ENCODE measurements around the gene CYP4V2.
A peak's percentile ranks its signal among the peaks of the same experiment; 100 is the strongest.

Gene CYP4V2

DNA sequence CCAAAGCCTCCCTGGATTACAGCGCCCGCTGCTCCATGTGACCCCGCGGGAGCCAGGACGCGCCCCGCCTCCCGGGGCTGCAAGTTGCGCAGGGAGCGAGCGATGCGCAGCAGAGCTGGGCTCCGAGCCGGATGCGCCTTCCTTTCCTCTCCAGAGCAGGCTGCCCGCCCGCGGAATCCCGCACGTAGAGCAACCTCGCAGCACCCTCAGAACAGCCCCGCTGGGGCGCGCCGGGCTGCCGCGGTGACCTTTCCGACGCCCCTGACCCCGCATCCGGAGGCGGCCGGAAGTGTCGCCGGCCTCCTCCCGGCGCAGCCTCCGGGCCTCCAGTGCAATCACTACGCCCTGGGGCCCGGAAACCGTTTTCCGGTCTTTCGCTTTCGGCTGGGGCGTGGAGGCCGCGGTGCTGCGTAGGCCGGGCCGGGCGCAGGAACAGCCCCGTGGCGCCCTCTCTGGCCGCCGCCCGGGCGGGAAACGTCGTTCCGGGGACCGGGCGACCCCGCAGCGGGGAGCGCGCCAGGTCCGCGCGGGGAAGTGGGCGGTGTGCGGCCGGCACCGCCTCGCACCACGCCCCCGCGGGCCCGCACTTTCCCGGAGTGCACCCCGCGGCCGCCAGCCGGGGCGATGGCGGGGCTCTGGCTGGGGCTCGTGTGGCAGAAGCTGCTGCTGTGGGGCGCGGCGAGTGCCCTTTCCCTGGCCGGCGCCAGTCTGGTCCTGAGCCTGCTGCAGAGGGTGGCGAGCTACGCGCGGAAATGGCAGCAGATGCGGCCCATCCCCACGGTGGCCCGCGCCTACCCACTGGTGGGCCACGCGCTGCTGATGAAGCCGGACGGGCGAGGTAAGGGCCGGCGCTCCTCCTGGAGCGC lies at the start of gene CYP4V2:
Gene CYP4V2 (plus strand): TSS at position 368 of the 866 bp plus-strand sequence. CDS start 257 bp downstream, at position 625.
- DNase-seq, result peak; percentile 86

DNA sequence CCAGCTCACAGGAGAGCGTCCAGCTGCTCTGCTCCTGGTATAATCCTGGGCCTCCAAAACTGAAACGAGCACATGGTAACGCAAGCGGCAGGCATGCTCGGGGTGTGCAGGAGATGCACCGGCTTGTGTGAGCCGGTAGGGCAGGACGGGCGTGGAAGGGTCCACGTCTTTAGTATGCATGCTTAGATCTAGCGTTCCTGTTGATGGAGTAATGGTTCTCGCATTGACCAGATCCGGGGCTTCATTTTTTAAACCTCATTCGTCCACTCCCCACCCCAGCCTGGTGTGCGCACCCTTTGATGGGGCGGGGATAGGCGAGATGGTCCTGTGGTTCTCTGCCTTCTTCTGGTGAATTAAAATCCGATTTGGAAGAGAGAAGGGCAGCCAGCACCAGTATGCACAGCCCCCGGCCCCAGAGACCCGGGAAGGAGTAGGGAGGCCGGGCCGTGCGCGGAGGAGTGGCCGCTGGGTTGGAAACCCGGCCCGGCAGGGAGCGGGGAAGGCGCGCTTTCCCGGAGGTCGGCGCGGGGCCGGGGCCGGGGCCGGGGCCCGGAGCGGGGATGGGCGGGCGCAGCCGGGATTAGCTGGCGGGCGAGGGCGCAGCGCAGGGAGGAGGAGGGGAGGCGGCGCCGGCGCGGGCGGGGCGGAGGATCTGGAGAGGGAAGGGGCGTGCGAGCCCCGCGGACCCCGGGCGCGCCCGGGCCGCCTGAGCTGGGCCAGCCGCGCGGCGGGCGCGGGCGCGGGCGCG lies 47.0 kb upstream of the CYP4V2 start:
- no peak for DNase-seq

DNA sequence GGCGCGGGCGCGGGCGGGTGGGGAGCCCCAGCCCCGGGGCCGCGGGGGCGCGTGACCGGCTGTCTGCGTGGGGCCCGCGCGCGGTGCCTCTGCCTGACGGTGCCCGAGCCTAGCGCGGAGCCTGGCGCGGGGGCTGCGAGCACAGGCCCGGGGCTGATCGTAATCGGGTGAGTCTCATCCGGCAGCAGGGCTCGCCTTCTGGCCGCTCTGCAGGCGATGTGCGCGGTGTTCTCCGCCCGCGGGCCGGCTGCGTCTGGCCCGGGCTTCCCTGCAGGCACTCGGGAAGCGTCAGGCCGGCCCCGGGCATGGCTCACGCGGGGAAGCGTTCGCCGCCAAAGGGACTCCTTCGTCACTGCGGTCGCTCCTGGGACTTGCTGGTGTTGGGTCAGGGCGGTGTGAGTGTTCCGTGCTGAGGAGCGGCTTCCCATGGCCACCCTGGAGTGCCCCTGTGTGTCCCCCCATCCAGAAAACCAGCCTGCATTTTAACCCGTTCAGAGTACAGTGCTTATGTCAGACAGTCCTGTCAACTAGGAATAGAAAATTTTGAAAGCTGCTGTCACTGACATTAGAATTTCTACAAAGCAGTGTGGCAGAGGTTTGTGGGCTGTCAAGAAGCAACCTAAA lies 46.3 kb upstream of the CYP4V2 start:
- no peak for DNase-seq

DNA sequence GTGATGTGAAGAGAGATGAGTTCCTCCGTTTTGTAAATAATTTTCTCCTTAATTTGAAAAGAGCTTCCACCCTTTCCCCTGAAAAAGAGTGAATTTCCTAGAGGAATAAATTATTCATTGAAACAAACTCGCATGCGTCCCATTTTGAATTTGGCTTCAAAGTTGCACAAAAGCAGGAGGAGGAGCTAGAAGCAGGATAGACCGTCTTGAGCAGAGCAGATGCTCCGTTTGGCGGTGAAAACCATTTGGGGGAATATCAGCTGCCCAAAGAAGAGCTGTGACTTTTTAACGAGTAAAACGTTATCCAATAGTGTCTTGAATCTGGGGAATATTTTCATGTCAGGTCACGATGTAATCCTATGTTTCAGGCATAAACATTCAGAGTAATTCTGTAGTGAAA lies 44.9 kb upstream of the CYP4V2 start:
- no peak for DNase-seq

DNA sequence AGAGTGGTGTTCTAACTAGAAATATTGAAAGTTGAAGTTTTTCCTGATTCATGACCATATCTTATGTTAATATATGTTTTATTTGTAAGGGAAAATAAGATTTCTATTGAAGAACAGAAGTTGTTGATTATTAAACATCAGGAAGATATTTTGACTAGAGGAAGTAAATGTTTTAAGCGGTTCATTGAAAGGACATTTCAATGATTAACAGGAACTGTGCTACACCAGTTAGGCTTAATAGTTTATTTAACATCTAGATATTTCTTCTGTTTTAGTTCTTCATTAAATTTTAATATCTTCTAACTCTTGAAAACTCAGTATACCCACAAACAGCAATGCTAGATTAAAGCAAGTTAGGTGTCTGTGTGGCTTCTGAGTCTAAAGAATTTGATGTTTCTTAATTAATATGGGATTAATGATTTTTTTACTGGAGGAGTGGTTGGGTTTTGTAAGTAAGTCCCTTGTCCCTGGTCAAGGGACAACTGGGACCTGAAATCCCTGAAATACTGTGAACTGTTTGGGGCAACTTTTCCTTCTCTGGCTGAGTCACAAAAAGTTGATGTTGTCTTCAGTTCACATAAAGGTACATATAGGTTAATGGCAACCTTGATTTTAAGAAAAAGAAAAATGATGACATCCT lies 42.9 kb upstream of the CYP4V2 start:
- no peak for DNase-seq

DNA sequence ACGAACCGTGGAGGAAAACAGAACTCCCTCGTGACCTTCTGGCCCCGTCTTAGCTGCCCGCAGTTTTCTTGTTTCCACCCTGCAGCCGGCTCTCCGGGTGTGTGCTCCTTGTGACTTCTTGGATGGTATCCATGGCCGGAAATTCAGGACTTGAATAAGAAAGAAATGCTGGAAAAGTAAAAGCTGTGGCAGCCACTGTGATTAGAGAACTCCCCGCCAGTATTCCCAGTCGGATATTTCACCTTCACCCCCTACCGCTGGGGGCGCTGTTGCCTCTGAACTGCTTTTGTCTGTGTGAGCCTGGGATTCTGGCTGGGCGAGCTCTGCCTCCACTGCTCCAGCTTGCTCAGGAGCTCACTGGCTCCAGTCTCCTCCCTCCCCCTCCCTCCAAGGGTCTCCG lies 41.5 kb upstream of the CYP4V2 start:
- DNase-seq, result no peak

DNA sequence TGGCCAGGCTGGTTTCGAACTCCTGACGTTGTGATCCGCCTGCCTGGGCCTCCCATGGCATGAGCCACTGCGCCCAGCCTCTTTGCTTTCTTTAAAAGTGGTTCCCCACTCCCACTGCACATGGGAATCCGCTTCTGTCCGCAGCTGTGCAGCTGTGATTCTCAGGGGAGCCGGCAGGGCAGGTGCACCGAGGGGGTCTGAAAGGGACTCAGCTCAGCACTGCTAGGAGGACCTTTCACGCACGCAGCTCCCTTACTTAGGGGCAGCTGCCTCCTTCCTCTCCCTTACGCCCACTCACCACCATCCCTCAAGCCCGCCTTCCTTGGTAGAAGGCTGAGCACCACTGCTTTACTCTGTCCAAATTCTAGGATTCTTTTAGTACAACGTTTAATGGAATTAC lies 40.4 kb upstream of the CYP4V2 start:
- no peak for DNase-seq

DNA sequence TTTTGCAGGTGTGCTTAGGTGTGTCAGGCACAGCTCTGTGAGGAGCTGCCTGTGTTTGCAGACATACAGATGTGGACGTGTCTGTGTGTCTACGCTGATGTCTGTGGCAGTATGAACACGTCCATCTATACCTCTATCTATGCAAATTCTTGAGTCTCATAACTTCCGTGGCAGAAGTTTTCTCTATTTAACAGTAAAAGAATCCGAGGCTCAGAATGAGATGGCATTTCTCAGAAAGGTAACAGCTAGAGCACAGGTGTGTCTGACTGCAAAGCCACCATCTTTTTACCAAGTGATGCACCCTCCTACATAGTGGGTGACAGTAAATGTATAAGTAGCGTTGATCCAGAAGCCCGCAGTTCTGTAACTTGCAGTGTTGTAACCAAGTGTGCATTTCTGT lies 39.9 kb upstream of the CYP4V2 start:
- DNase-seq, result no peak

DNA sequence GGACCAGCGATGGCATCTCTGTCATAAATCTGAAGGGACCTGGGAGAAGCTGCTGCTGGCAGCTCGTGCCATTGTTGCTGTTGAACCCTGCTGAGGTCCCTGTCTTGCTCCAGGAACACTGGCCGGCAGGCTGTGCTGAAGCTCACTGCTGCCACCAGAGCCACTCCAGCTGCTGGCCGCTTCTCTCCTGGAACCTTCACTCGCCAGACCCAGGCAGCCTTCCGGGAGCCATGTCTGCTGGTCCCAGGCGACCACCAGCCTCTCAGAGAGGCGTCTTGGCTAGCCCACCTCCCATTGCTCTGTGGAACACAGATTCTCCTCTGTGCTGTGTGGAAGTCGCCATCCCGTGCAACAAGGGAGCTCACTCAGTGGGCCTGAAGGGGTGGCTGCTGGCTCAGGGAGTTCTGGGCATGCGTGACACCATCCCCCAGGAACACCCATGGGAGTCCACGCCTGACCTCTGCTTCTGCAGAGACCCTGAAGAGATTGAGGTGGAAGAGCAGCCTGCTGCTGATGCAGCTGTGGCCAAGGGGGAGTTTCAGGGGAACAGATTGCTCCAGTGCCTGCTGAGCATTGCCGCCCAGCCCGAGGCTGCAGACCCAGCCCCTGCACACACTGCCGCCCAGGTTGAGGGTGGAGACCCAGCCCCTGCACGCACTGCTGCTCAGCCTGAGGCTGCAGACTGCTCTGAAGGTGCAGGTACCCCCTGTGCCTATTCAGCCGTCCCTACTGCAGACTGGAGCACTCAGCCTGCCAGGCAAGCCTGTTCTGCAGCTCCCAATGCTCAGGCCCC lies 33.1 kb upstream of the CYP4V2 start:
- DNase-seq, result no peak

DNA sequence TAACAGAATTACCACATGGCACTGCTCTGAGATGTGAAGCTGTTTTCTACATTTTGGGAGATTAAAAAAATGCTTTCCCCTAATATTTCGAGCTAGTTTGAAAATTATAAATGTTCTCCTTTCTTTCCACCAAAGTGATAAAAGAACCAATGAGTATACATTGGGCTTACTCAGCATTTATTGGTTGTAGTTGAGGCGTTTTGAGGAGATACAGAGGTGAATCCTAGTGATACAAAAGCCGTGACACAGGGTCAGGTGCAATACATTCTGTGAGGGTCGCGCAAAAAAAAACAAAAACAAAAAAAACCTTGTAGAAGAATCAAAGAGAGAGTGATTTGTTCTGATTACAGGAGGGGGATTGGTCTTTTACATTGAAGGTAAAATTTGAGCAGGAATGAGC lies 32.4 kb upstream of the CYP4V2 start:
- DNase-seq, result no peak

DNA sequence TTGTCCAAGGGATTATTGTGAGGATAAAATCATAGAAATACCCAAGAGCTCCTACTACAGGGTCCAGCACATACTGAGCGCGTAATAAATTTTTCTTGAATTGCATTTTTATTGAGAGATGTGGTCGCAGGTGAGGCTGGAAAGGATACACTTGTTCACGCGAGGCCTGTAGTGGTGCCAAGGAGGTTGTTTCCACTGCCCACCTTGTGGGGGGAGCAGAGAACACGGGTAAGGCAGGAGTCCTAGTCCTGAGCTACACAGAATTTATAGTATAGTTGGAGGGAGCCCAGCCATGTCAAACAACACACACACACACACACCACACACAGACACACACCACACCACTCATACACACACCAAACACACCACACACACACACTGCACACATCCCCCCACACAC lies 31.8 kb upstream of the CYP4V2 start:
- no peak for DNase-seq

DNA sequence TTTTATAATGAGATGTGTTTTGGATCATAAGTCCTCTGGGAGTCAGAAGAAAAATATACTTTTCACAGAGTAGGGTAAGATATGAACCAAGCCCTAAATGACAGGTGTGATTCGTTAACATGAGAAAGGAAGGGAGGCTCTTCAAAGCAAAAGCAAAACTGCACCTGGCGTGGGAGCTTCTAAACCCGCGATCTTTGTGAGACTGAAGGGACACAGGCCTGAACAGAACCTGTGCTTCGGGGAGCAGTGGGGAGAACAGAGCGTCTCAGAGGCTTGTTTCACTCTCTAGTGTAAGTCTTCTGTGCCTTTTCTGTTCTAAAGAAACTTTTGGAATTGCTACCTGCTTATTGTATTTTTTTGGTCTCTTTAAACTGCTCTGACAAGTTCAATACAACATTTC lies 30.2 kb upstream of the CYP4V2 start:
- DNase-seq, result no peak

DNA sequence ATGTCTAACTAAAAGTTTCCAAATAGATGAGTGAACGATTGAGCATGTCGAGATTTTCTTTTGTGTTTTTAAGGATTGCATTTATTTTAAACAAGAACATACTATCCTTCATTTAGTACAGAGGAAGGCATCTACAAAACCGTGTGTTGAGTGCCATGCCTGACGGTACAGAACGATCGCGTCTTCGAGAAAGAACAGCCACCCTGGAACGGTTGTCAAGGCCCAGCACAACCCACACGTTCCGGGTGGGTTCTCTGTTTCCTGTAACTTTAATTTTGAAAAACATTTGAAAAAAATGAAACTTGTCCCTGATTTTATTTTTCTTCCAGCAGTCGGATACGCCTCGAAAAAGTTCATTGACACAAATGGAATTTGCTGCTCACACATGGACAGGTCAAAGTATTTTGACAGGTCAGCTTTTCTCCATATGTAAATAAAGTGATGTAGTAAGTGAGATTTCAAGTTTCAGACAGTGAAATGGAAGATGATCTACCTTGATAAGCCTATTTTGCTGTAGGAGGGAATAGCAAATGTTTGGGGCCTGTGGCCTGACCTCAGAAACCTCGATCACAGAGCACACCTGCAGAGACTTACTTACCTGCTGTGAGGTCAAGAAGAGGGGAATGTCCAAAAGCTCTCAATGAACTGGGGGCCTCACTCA lies 24.4 kb upstream of the CYP4V2 start:
- DNase-seq, result no peak

DNA sequence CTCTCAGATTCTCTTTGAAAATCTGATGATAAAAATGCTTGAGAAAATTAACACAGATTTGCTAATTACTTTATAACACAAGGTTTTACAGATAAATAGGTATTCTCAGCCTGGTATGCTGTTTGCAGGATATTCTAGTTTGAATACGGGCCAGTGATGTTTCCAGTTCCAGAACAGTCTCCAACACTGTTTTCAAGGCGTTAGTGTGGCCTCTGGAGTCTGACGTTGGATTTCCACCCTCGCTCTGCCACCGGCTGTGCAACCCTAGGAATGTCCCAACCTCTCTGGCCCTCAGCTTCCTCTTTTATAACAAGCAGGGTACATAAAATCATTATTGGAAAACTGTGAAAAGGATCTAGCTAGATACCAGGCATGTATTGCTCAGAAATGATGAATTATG lies 23.8 kb upstream of the CYP4V2 start:
- DNase-seq, result no peak

DNA sequence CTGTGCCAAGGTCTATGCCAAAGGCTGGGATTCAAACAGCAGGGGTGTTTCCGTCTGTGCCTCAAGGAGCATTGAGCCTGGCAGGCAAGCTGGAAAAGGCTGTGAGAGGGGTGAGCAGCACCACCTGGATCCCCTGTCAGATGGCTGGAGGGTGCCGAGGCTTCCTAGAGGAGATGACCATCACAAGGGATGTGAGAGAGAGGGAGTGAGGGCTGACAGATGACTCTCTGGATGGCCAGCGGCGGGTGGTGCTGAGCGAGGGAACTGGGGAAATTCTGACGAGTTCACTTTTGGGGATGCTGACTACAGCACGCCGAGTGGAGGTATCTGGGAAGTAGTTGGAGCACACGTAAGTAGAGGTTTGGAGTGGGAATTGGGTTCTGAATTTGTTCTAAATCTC lies 22.6 kb upstream of the CYP4V2 start:
- DNase-seq, result no peak

DNA sequence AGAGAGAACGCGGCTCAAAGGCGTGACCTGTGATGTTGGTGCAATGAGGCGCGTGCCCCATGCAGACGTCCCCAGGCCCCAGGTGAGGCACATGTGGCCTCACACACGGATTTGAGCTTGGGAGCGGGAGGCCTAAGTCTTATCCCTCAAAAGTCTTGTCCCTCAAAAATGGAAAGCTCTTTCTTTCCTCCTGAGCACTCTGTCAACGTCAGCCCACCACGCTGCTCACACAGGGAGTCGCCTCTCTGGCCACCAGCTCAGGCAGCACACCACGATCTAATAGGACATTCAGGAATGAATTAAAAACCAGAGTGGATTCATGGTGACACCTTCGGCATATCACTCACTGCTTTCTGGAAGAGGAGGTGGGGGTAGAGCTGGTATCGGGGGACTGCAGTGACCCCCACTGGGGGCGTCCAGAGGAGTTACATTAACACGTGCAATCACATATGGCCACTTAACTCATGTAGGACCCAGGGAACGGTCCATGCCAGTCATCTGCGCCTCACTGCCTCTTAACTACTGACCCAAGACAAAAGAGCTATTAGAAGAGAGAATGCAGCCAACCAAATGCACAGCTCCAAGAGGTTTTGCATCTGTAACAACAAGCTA lies 21.9 kb upstream of the CYP4V2 start:
- no peak for DNase-seq

DNA sequence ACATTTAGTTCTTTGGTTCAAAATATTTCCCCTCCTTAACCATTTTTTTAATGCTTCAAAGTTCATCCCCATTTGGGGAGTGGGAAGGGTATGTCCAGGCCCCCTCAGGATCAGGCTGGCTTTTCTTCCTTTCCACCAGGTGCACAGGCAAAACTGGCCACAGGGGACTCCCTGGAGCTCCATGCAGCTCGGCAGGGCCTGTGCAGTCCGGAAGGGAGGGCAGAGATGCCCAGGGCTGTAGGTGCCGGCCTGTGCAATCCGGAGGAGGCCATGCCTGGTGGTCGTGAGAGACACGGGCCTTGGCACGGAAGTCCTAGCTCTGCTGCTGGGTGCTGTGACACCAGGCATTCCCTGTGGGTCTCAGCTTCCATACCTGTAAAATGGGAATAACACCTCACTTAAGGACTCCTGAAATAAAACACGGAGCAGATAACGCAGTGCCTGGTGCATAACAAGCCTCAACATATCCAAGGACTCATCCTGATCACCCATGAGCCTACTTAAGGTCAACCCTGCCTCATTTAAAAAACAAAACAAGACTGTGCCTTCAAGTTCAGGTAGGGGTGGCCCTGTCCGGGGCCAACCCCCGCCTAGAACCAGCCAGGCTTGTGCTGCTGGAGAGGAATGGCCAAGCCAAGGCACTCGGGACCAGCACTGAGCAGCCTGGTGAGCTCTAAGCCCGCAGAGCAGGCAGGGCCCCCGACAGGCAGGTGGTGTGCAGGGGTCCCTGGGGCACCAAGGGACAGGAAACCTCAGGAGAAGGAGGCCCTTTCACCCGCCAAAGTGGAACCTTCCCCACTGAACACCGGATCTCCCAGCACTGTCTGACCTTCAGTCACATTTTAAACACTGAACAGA lies 21.2 kb upstream of the CYP4V2 start:
- no peak for DNase-seq

DNA sequence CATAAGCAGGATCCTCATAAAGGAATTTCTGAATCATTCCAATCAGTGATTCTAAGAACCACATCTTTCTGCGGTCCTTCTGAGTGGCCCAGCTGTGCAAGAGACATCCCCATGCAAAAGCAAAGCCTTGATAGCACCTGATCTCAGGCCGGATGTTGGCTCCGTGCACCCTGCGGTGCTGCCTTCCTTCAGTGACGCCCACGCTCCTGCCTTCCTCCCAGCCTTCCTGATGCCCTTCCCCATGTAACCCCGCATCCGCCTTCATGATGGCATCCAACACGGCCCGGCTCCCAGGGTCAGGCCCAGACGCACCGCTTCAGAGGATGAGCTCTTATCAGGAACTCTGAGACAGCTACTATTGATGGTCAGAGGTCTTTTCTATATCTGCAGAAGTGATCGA lies 20.4 kb upstream of the CYP4V2 start:
- DNase-seq, result no peak

DNA sequence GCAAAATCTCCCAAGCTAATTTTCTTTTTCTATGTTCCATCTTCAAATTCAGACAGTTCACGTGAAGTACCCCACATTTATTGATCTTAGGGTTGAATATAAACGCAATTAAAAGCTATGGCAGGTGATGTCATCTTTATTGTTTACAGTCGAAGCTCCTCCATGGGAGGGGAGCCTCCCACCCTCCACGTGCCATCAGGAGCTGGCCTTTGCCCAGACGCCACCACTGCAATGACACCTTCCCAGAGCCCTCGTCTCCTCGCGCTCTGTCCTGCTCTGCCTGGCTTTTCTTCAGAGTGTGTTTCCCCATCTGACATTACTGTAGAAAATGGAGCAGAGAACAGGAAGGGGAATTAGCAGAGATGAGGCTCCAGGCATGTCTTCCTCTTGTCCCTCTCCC lies 18.8 kb upstream of the CYP4V2 start:
- DNase-seq, result no peak

DNA sequence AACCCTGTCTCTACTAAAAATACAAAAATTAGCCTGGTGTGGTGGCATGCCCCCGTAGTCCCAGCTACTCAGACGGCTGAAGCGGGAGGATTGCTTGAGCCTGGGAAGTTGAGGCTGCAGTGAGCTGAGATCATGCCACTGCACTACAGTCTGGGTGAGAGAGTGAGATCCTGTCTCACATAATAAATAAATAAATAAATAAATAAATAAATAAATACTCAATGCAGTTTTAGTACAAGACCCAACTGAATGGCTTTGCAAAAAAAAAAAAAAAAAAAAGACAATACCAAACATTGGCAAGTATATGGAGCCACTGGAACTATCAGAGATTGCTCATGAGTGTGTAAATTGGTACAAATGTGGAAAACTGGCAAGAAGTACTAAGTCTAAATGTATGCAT lies 3.3 kb upstream of the CYP4V2 start:
- DNase-seq, result no peak

DNA sequence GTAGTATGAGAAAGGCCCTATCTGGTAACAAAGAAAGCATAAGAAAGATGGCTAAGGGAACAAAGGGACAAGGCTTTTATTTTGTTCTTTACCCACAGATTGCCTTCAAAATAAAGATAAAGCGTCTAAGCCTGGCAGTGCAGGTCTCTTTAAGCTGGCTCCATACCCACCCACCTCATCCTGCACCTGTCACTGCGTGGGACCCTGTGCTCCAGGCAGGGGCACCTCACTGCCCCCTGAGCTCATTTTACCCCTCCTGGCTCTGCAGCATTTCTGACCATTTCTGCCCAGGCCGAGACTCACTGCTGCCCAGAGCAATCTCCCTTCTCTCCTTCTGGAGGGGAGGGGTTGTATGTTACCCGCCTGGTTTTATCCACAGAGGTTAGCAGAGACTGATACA lies 1.7 kb upstream of the CYP4V2 start:
- DNase-seq, result no peak

Measured in CD4-positive, alpha-beta T cell treated with Interferon gamma for 1 hour (primary cell).